ENCODE data around the gene KATNAL2. TPM values are rescaled to one million over a fixed set of nuclear protein-coding genes. Genes with fewer than 3 reads are reported as not detected.

KATNAL2 gene
- total RNA-seq, 6 experiments from 2014 or later: 0.38 to 0.92 (median 0.66) TPM

GRCh38 chr18:46916551-46917107 lies 773 bp upstream of the KATNAL2 start:
- no peaks in the 10 kb centered on the region for H3K36me3 Mint-ChIP-seq (ENCODE audit: low read depth)
- DNase-seq: peak; percentile 16
- H3K4me1 Mint-ChIP-seq (ENCODE audit: low read depth): peaks cover 36% of the 10 kb centered on the region
- no peak for TF ChIP-seq CTCF (IDR thresholded peaks at IDR 0.05)
- H3K27ac Mint-ChIP-seq: peak overlapping the region; percentile 67
- H3K4me3 Mint-ChIP-seq: peak overlapping the region; percentile 94
- no peaks in the 10 kb centered on the region for H3K9me3 Mint-ChIP-seq
- peaks cover 2% of the 10 kb centered on the region; the same call in 1 of the 2 replicates for H3K27me3 Mint-ChIP-seq (ENCODE audit: insufficient read depth)

GRCh38 chr18:46917803-46918600 lies 600 bp downstream of the KATNAL2 start:
- H3K9me3 Mint-ChIP-seq: no peaks in the 10 kb centered on the region
- H3K27ac Mint-ChIP-seq: peak overlapping the region; percentile 48
- TF ChIP-seq CTCF (IDR thresholded peaks at IDR 0.05): no peak; the same call in 1 of the 2 replicates
- no peaks in the 10 kb centered on the region for H3K36me3 Mint-ChIP-seq (ENCODE audit: low read depth)
- DNase-seq: peak; percentile 8
- peaks cover 36% of the 10 kb centered on the region for H3K4me1 Mint-ChIP-seq (ENCODE audit: low read depth)
- H3K4me3 Mint-ChIP-seq: peak overlapping the region; percentile 94
- H3K27me3 Mint-ChIP-seq (ENCODE audit: insufficient read depth): peaks cover 2% of the 10 kb centered on the region; the same call in 1 of the 2 replicates

GRCh38 chr18:46920067-46920466 lies 2.7 kb downstream of the KATNAL2 start:
- Mint-ChIP-seq H3K9me3 (no peaks in the 10 kb centered on the region), H3K4me3 (no peak overlapping the region), H3K27me3 (ENCODE audit: insufficient read depth) (peaks cover 5% of the 10 kb centered on the region; the same call in 1 of the 2 replicates), H3K27ac (no peak overlapping the region), H3K4me1 (ENCODE audit: low read depth) (peaks cover 29% of the 10 kb centered on the region), H3K36me3 (ENCODE audit: low read depth) (no peaks in the 10 kb centered on the region)
- TF ChIP-seq CTCF (IDR thresholded peaks at IDR 0.05): no peak
- DNase-seq: no peak

GRCh38 chr18:46920653-46921052 lies 3.3 kb downstream of the KATNAL2 start:
- no peak overlapping the region for H3K4me3 Mint-ChIP-seq
- H3K9me3 Mint-ChIP-seq: no peaks in the 10 kb centered on the region
- DNase-seq: no peak
- peaks cover 24% of the 10 kb centered on the region for H3K4me1 Mint-ChIP-seq (ENCODE audit: low read depth)
- H3K27ac Mint-ChIP-seq: no peak overlapping the region
- peaks cover 5% of the 10 kb centered on the region; the same call in 1 of the 2 replicates for H3K27me3 Mint-ChIP-seq (ENCODE audit: insufficient read depth)
- TF ChIP-seq CTCF (IDR thresholded peaks at IDR 0.05): no peak
- no peaks in the 10 kb centered on the region for H3K36me3 Mint-ChIP-seq (ENCODE audit: low read depth)

GRCh38 chr18:46939337-46939963 lies 22.0 kb downstream of the KATNAL2 start:
- no peaks in the 10 kb centered on the region for H3K9me3 Mint-ChIP-seq
- H3K4me1 Mint-ChIP-seq (ENCODE audit: low read depth): peaks cover 19% of the 10 kb centered on the region
- no peak for TF ChIP-seq CTCF (IDR thresholded peaks at IDR 0.05)
- peak; percentile 51 for DNase-seq
- no peaks in the 10 kb centered on the region for H3K36me3 Mint-ChIP-seq (ENCODE audit: low read depth)
- H3K27me3 Mint-ChIP-seq (ENCODE audit: insufficient read depth): peaks cover 3% of the 10 kb centered on the region
- no peak overlapping the region for H3K4me3 Mint-ChIP-seq
- H3K27ac Mint-ChIP-seq: peak overlapping the region; percentile 52
